SHP77 (cell line): Measurements from ENCODE around the gene GREM1.

Source experiments
- DNase-seq, 2 experiments: peaks; one replicate each; lab custom pipeline; 2025; lab: John Stamatoyannopoulos, UW

GREM1 gene

GRCh38 chr15:32730677-32731654 lies 13.2 kb downstream of the GREM1 start:
- DNase-seq = peak; percentile 79 to 86

GRCh38 chr15:32732574-32733157 lies 14.9 kb downstream of the GREM1 start:
- DNase-seq = no peak

DNA sequence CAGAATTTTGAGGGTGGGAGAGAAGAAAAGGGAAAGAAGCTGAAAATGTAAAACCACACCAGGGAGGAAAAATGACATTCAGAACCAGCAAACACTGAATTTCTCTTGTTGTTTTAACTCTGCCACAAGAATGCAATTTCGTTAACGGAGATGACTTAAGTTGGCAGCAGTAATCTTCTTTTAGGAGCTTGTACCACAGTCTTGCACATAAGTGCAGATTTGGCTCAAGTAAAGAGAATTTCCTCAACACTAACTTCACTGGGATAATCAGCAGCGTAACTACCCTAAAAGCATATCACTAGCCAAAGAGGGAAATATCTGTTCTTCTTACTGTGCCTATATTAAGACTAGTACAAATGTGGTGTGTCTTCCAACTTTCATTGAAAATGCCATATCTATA lies 15.5 kb downstream of the GREM1 start:
- DNase-seq = no peak

DNA sequence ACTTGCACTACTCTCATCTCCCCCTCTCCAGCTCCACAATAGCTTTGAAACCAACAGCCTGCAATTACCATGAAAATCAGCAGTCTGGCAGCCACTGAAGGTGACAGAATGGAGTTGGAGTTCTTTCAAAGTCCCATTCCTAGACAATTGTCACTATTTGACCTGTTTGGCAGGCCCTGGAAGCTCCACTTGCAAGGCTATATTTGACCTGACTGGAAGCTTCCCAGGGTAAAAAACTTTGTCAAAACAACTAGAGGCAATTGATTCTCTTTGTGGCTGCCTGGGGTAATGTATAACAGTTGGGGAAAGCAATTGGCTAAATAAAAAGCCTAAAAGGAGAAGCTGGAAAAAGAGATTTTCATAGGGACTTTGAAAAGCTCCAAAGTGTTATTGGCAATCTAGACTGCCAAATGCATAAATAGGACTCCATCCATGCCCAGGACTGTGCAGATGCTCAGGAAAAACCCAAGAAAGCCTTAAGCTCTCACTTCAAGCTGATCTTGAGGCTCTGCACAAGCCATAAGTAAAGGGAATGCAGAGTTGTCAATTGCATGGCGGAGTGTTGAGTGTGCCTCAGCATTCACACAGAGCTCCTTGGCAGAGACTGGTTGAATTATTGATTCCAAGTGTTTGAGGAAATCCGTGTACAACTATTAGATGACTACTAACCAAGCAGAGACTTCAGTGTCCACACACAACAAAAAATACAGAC lies 18.3 kb downstream of the GREM1 start:
- DNase-seq = no peak

GRCh38 chr15:32736701-32737061 lies 18.9 kb downstream of the GREM1 start:
- DNase-seq = no peak

DNA sequence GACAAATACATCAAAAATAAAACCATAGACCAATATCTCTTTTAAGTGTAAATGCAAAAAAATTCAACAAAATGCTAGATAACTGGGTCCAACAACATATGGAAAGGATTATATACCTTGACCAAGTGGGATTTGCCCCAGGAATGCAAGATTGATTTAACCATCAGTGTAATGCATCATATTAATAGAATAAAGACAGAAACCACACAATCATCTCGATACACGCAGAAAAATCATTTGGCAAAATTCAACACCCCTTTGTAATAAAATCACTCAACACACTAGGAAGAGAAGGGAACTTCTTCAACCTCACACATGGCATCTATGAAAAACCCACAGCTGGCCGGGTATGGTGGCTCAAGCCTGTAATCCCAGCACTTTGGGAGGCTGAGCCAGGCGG lies 19.5 kb downstream of the GREM1 start:
- DNase-seq = no peak

GRCh38 chr15:32738666-32739065 lies 20.9 kb downstream of the GREM1 start:
- no peak for DNase-seq

DNA sequence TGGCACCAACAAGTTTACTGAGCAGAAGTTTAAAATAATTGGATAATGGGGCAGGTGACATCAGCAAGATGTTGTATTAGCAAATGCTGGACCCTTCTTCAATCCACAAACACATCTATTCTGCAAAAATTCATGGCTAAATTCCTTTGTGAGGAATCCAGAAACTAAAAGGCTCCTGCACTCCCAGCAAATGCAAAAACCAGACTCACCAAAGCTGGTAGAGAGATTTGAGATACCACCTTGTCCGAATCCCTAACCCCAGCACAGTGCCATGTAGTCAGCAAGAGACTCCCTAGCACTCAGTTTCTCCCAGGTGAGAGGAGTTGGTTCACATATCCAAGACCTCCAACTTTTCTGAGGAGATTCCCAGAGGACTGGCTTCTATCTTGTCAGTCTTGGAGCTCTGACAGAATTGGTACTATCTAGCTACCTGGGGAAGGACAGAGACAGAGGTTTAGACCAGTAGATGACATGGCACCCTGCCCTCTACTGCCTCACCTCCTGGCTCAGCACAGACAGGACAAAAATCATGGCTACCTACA lies 21.8 kb downstream of the GREM1 start:
- DNase-seq = no peak

DNA sequence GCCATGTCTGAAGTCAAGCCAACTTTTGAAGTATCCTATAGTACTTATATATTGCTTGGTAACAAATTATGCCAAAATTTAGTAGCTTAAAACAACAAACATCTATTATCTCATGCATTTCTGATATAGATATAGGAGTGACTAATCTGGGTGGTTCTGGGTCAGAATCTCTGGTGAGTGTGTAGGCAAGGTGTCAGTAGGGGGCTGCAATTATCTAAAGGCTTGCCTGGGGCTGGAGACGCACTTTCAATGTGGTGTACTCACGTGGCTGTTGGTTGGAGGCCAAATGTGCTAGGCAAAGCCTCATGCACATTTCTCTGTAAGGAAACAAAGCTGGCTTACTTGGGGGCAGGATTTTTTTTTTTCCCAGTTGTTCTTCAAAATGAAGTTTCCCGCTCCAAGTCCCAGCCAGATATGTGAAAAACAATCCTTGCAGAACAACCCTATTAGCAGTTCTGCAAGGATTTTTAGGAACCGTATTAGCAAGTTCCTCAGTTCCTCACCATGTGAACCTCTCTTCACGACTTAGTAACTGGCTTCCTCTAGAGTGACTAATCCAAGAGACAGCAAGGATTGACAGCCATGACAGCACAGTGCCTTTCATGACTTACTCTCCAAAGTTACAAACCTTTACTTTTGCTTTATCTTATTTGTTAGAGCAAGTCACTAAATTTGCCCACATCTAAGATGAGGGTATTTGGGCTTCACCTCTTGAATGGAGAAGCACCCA lies 25.8 kb downstream of the GREM1 start:
- no peak for DNase-seq

DNA sequence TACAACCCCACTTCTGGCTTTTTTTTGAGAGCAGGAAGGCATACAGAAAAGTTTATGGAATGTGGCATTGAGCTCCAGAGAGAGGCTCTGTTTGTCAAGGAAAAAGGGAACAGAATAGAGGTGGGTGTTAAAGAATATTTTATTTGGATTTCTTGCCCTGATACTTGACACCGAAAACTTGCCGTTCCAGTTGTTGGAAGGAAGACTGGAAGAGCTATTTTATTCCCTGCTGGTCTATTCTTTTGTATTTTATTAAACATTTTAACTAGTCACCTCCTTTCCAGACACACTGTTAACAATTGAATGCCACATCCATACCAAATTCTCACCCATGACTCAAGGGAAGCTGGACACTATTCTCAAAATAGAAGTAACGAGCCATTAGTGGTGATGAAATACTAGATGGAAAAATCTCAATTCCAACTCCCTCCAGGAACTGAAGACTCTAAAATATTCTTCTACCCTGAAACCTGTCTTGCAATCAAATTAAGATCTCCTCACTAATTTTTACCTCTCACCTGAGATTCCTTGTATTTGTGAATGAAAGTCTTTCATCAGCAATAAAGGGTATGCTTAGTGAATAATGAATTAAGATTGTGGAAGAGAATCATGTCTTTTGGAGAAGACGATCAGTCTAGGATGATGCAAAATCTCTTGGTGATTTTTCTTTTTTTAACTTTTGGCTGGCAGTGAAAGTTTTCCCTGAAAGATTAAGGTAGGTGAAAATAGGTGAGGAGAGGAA lies 28.5 kb downstream of the GREM1 start:
- no peak for DNase-seq

DNA sequence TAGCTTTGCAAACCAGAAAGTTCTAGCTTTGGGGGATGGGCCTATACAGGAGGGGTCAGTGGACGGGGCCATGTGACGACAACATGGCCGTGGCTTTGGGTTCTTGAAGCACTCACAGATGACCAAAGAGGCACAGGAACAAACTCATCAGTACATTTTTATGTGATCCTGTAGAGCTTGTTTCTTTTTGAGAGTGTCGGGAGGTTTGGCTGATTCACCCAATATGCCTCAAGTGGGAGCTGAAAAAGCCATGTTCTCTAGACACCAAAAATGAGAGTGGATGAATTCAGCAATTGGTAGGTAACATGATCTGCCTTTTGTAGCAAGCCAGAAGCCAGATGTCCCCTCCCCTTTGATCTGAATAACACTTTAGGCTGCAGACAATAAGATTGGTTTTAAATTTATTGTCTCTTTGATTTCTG lies 30.1 kb downstream of the GREM1 start:
- no peak for DNase-seq

GRCh38 chr15:32750979-32751378 lies 33.2 kb downstream of the GREM1 start:
- no peak for DNase-seq

GRCh38 chr15:32757426-32757825 lies 39.6 kb downstream of the GREM1 start:
- DNase-seq = no peak

DNA sequence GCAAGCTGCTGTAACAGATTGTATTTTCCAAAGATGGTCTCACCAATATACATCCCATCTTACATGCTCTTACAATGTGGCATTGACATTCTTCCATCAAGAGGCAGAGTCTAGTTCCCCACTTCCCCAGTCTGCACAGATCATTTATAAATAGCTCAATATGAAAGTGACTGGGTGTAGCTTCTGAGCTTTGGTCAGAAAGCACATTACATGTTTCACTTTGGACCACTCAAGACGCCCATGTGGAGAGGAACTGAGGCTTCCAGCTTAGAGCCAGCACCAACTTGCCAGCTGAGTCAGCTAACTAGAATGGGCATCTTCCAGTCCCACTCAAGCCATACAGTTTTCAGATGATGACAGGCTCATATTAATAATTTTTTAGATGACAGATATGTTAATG lies 45.5 kb downstream of the GREM1 start:
- DNase-seq = no peak

- DNase-seq = no peak
Observed at GRCh38 chr15:32765236-32765635, 47.4 kb downstream of the GREM1 start.

- DNase-seq = no peak
Observed at GRCh38 chr15:32766101-32766500, 48.3 kb downstream of the GREM1 start.

DNA sequence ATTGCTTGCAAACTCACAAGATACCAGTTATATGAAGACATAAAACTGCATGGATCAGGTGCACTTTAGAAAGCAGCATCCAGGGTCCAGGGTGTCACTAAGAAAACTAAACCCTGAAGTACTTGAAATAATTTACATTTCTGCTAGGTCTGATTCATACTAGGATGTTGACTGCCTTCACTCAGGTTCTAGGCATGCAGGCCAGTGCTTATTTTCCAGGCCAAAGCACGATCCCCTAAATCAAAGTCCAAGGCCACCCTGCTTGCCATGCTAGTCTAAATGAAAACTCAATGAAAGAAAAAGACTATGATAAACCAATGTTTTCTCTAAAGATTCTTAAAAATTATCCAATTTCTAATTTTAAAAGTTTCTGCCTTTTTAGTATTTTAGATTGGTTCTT lies 49.4 kb downstream of the GREM1 start:
- no peak for DNase-seq

DNA sequence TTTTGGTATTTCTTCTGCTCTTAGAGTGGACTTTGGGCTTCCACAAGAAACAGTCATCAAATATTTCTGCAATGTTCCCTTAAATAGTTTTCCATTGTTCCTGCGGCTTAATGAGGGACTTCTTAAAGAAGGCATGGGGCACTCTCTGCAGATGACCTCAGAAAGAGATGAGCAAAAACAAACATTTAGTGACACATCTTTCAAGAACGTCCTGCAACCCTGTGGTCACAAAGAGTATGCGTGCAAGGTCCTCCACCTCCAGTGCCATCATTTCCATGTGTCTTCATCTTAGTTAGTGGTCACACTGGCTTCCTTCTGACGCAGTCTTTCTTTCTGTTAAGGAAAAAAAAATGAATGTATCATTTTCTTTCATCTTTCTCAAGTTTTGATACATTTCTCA lies 56.2 kb downstream of the GREM1 start:
- no peak for DNase-seq

- DNase-seq = no peak
Observed at GRCh38 chr15:32775103-32775502, 57.3 kb downstream of the GREM1 start.

- no peak for DNase-seq
Observed at GRCh38 chr15:32778391-32779176, 60.8 kb downstream of the GREM1 start.
